GM12874 (cell line): ENCODE measurements around the gene TAF13.

Experiments used
- TF ChIP-seq, protein P1 (sequence below): IDR thresholded peaks from 2 replicates; pipeline ENCODE4 v1.5.1; 2011; ENCODE audit warnings: low read depth, mild to moderate bottlenecking, control low read depth, low read length, moderate library complexity; ENCODE audit not compliant: insufficient read depth

The TAF13 gene

DNA sequence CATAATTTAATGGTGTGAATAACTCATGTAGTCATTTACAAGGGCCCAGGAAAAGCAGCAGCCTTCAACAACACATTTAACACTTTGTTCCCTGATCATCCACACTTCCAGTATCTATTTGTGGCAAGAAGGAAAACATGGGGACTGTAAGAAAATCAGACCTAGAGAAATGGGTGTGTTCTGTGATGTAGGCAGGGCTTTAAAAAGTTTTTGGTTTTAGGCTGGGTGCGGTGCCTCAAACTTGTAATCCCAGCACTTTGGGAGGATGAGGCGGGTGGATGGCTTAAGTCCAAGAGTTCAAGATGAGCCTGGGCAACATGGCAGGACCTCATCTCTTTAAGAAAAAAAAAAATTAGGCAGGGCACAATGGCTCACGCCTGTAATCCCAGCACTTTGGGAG, 19.7 kb downstream of the TAF13 start:
- TF ChIP-seq, protein P1, sequence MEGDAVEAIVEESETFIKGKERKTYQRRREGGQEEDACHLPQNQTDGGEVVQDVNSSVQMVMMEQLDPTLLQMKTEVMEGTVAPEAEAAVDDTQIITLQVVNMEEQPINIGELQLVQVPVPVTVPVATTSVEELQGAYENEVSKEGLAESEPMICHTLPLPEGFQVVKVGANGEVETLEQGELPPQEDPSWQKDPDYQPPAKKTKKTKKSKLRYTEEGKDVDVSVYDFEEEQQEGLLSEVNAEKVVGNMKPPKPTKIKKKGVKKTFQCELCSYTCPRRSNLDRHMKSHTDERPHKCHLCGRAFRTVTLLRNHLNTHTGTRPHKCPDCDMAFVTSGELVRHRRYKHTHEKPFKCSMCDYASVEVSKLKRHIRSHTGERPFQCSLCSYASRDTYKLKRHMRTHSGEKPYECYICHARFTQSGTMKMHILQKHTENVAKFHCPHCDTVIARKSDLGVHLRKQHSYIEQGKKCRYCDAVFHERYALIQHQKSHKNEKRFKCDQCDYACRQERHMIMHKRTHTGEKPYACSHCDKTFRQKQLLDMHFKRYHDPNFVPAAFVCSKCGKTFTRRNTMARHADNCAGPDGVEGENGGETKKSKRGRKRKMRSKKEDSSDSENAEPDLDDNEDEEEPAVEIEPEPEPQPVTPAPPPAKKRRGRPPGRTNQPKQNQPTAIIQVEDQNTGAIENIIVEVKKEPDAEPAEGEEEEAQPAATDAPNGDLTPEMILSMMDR, result no peak

DNA sequence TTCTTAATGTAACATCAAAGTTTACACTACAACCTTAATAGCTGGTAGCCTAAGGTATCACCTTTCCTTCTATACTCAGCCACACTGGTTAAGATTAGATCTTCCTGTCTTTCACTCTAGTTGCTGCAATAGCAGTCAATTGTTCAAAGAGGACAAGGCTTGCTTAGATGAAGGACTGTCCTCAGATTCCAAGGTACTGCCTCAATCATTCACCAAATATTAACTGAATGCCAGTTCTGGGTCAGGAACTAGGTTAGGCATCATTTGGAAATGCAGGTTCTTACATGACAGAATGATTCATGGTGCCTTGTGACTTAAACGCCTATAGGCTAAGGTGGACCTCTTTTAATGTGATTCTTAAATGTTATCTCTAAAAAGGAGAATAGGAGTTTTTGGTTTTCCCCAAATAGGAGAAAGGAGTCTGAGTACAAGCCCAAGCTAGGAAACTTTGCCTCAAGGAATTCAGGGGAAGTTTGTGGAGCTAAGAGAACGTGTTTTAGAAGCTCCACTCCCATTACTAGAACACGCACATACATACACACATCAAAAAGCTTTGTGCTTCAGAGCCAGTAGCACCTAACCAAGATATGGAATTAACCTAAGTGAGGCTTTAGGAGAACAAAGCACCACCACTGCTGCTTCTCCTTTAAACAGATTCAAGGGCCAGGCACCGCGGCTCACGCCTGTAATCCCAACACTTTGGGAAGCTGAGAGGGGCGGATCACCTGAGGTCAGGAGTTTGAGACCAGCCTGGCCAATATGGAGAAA, 25.4 kb downstream of the TAF13 start:
- TF ChIP-seq, protein P1, result no peak

DNA sequence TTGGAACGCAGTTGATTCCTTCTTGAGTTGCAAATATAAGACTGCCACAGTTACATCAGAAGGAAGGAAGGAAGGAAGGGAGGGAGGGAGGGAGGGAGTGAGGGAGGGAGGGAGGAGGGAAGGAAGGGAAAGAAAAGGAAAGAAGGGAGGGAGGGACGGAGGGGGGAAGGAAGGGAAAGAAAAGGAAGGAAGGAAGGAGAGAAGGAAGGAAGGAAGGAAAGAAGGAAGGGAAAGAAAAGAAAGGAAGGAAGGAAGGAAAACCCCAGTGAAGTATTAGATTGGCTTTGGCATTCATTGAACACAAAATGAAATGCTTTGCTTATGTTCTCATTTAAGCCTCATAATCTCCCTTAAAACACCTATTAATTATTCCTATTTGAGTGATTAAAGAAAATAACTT, 27.5 kb downstream of the TAF13 start:
- TF ChIP-seq, protein P1, result no peak

DNA sequence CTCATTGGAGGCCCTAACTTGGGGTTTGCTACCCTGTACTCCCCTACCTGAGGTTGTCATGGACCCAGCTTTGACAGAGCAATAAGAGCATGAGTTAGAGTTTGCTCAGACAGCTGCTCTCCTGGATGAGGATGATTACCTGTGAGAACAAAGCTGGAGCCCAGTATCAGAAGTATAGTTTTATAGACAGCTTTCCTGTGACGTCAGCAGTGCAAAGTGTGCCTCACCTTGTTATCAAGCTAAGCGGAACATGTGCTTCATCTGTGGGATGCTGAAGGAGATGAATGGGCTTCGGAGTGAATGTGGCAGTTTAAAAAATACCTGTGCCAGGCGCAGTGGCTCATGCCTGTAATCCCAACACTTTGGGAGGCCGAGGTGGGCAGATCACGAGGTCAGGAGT, 28.5 kb downstream of the TAF13 start:
- TF ChIP-seq, protein P1, result no peak

DNA sequence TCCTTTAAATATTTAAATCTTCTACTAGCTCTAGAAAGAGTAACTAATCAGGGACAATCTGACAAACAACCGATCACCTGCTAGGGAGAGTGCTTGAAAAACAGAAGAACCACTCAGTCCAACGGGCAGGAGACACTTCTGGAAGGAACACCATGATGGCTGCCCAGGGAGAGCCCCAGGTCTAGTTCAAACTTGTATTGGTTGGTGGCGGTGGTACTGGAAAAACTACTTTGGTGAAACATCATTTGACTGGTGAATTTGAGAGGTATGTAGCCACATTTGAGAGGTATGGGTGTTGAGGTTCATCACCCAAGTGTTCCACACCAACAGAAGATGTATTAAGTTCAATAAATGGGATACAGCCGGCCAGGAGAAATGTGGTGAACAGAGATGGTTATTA, 29.1 kb downstream of the TAF13 start:
- TF ChIP-seq, protein P1, result no peak

DNA sequence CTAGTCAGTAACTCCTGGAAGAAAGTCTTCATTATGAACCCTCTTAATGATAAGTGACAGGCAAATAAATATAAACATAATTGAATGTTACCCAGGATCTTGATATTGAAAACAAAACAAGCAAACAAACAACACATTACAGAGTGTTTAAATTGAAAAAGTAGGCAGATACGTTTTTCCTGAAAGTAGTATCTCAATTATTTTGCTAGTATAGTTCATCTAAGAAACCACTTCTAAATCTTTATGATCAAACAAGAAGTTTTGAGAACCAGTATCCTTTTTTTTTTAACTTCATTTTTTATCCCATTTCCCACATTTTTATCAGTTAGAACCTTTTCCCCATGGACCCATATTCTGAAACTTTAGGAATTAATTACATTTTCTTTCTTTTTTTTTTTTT, 30.2 kb downstream of the TAF13 start:
- TF ChIP-seq, protein P1, result no peak

DNA sequence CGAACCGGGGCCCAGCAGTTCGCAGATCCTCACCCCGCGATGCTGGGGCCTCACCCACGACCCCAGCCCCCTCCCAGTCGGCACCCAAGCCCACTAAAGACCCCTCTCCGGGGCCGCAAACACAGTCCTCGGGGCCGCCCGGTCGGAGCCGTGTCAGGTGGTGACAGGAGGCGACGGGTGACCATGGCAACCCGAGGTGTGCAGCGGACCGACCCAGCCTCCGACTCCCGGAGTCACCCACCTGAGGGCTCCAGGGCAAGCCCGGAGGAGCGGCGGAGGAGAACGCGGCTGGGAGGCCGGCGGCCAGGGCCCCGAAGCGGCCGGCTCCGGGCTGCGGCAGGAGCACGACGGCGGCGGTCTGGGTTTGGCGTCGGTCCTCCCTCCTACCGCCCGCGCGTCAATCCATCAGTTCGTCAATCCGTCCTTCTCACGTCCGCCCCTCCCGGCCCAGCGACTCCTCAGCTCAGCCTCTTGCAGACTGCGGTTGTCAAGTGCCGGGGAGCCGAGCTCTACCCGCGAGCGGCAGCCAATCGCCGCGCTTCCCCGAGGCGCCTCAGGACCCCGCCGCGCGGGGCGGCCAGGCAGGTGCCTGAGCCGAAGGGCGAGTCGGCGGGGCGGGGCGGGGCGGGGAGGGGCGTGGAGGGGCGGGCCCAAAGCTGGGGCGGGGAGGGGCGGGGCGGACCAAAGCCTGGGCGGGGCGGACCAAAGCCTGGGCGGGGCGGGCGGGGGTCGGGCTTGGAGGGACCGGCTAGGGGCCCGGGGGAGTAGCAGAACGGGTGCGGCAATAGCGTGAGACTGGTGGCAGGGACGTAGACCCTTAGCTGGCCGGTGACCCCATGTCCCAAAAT, 34.0 kb downstream of the TAF13 start, which contains the start of gene WDR47:
TSS of gene WDR47 (minus strand) at position 482 of the 848 bp plus-strand sequence. CDS start 18,590 bp downstream, outside the sequence.
- TF ChIP-seq, protein P1, result no peak
